Stimulated activated CD8-positive, alpha-beta memory T cell treated with anti-CD3 and anti-CD28 coated beads, Interleukin-12 subunit alpha, Interleukin-12 subunit beta, amount 100 ng/mL, for 4 hours (primary cell): ENCODE data around the gene RTN4R.

ENCODE experiments used
- DNase-seq: peaks from one replicate; pipeline ENCODE4 v3.0.0-alpha.2; 2020; ENCODE audit warnings: low read depth

RTN4R gene

GRCh38 chr22:20228939-20229272, 39.2 kb downstream of the RTN4R start:
- DNase-seq = no peak

GRCh38 chr22:20228055-20228938, 39.8 kb downstream of the RTN4R start:
- no peak for DNase-seq

GRCh38 chr22:20227363-20227762, 40.8 kb downstream of the RTN4R start:
- no peak for DNase-seq

GRCh38 chr22:20226760-20227350, 41.3 kb downstream of the RTN4R start:
- DNase-seq = no peak

- DNase-seq = no peak
These were observed 41.9 kb downstream of the RTN4R start for GRCh38 chr22:20226077-20226716.

- no peak for DNase-seq
These were observed 42.5 kb downstream of the RTN4R start for GRCh38 chr22:20225693-20225966.

- DNase-seq = no peak
These were observed 43.0 kb downstream of the RTN4R start for GRCh38 chr22:20224917-20225692.

- no peak for DNase-seq
These were observed 43.9 kb downstream of the RTN4R start for GRCh38 chr22:20224256-20224626.

- DNase-seq = no peak
These were observed 44.5 kb downstream of the RTN4R start for GRCh38 chr22:20223421-20224255.

GRCh38 chr22:20222764-20223420, 45.2 kb downstream of the RTN4R start:
- DNase-seq = no peak

- DNase-seq = no peak
These were observed 46.4 kb downstream of the RTN4R start for GRCh38 chr22:20221421-20222340.

- no peak for DNase-seq
These were observed 47.5 kb downstream of the RTN4R start for GRCh38 chr22:20220629-20221026.

- DNase-seq = no peak
These were observed 48.2 kb downstream of the RTN4R start for GRCh38 chr22:20219667-20220628.

GRCh38 chr22:20218987-20219386, 49.1 kb downstream of the RTN4R start:
- DNase-seq = no peak

- no peak for DNase-seq
These were observed 49.7 kb downstream of the RTN4R start for GRCh38 chr22:20218326-20218872.

GRCh38 chr22:20217563-20217962, 50.6 kb downstream of the RTN4R start:
- DNase-seq = no peak

- DNase-seq = no peak
These were observed 51.1 kb downstream of the RTN4R start for GRCh38 chr22:20216863-20217499.

- DNase-seq = no peak
These were observed 52.4 kb downstream of the RTN4R start for GRCh38 chr22:20215742-20216141.
